Thyroid gland (tissue), 4 donors: Measurements from ENCODE around the gene CATSPER1.

ENCODE experiments used
- CTCF ChIP-seq, 6 experiments: fragments of 200-600 bp in 3 of 6; fragments of 450-650 bp in 3 of 6; sonication (generic) in 3 of 6; IDR thresholded peaks; one replicate each; pipeline ENCODE4 v1.5.1; 2016 to 2019; ENCODE audit warnings: antibody characterized with exemption in 6 of 6, mild to moderate bottlenecking in 2 of 6, inconsistent platforms in 1 of 6, moderate library complexity in 1 of 6
- POLR2A ChIP-seq, 2 donors: fragments of 450-650 bp; IDR thresholded peaks; one replicate each; pipeline ENCODE4 v1.6.1; 2017; ENCODE audit warnings: antibody characterized with exemption in 2 of 2, mild to moderate bottlenecking in 2 of 2, moderate library complexity in 1 of 2

- no peak for TF ChIP-seq CTCF (IDR thresholded peaks at IDR 0.05)
- TF ChIP-seq POLR2A (IDR thresholded peaks at IDR 0.05): no peak
Measured at GRCh38 chr11:66020212-66020611, 6.1 kb downstream of the CATSPER1 start.
